BE2C (cell line): ENCODE data around the gene AGAP1.
A peak's percentile ranks its signal among the peaks of the same experiment; 100 is the strongest.

ENCODE experiments used
- DNase-seq: peaks from one replicate; pipeline ENCODE4 v3.0.0-alpha.2; 2020
- H3K27me3 ChIP-seq: fragments of 250-450 bp; sonication (Bioruptor Pico); 2 replicates; pipeline ENCODE4 v1.5.1; 2020; ENCODE audit warnings: mild to moderate bottlenecking
- H3K36me3 ChIP-seq: fragments of 250-450 bp; sonication (Bioruptor Pico); 2 replicates; pipeline ENCODE4 v1.5.1; 2020; ENCODE audit warnings: mild to moderate bottlenecking
- H3K4me1 ChIP-seq: fragments of 250-450 bp; sonication (Bioruptor Pico); 2 replicates; pipeline ENCODE4 v1.5.1; 2020
- H3K4me3 ChIP-seq: 2 replicates; pipeline ENCODE4 v1.5.1; 2011; ENCODE audit warnings: low read depth, low read length
- H3K9me3 ChIP-seq: fragments of 250-450 bp; sonication (Bioruptor Pico); 2 replicates; pipeline ENCODE4 v1.5.1; 2020
- TF ChIP-seq, protein P1 (sequence below): IDR thresholded peaks from 2 replicates; pipeline ENCODE4 v1.5.1; 2012; ENCODE audit warnings: mild to moderate bottlenecking, low read depth, low read length

AGAP1 gene

DNA sequence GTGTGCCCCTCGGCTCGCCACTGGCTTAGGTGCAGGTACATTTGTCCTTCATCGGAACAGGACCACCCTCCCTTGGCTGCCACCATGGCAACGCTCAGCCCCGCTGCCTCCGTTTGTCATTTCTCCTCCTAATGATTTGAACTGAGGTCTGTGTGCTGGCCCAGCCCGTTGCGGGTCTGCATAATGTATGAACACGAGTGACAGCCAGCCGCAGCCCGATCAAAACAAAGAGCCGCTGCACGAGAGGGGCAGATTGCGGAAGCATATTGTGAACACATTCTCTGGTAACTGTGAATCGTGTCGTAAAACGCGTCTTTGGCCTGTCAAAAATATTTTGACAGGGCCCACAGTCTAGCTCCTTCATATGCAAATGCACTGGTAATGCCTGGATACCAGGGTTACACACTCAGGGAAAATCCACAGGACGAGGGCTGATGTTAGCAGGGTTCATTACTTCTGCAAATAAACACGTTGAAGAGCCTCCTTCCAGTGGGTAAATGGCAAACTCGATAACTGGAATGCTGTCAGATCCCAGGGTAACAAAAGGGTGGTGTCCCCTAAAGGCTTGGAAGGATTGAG lies 137.0 kb downstream of the AGAP1 start:
- TF ChIP-seq, protein P1, sequence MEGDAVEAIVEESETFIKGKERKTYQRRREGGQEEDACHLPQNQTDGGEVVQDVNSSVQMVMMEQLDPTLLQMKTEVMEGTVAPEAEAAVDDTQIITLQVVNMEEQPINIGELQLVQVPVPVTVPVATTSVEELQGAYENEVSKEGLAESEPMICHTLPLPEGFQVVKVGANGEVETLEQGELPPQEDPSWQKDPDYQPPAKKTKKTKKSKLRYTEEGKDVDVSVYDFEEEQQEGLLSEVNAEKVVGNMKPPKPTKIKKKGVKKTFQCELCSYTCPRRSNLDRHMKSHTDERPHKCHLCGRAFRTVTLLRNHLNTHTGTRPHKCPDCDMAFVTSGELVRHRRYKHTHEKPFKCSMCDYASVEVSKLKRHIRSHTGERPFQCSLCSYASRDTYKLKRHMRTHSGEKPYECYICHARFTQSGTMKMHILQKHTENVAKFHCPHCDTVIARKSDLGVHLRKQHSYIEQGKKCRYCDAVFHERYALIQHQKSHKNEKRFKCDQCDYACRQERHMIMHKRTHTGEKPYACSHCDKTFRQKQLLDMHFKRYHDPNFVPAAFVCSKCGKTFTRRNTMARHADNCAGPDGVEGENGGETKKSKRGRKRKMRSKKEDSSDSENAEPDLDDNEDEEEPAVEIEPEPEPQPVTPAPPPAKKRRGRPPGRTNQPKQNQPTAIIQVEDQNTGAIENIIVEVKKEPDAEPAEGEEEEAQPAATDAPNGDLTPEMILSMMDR: no peak
- H3K9me3 ChIP-seq: no peaks in the 10 kb centered on the region
- no peaks in the 10 kb centered on the region for H3K36me3 ChIP-seq
- H3K4me3 ChIP-seq: no peak overlapping the region
- H3K4me1 ChIP-seq: no peaks in the 10 kb centered on the region
- DNase-seq: no peak
- H3K27me3 ChIP-seq: no peaks in the 10 kb centered on the region

DNA sequence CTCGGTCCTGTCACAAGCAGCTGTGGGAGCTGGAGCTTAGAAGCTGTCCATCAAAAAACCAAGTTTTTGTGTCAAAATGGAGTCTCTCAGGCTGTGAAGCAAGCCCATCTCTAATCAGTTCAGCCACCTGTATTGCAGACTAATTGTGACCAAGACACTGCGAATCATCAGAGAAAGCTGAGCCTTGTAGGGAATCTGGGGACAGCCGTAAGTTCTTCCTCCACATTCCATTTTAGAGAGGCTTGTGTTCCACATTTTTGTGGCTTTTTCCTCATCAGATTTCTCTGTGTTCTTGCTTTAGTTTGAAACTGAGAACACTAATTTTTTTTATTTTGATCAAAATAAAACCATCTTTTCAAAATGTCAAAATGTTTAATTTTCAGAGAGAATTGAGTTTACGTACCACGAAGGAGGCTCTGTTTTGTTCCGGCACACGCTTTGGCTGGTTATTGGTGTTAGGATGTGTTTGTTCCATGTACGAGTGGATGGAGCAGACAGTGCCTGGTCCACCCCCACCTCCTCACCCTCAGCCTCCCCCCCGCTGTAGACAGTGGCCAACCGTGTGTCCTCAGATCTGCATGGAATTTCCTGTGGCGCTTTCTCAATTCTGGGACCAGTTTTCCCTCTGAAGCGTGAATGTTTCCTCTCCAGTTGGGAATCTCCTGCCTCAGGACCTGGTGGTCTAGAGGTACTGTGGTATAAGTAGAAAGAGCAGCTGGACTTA lies 140.8 kb downstream of the AGAP1 start:
- DNase-seq: no peak
- H3K4me3 ChIP-seq: no peak overlapping the region
- peaks cover 12% of the 10 kb centered on the region for H3K4me1 ChIP-seq
- H3K27me3 ChIP-seq: no peaks in the 10 kb centered on the region
- H3K9me3 ChIP-seq: no peaks in the 10 kb centered on the region
- no peaks in the 10 kb centered on the region for H3K36me3 ChIP-seq
- TF ChIP-seq, protein P1: no peak

DNA sequence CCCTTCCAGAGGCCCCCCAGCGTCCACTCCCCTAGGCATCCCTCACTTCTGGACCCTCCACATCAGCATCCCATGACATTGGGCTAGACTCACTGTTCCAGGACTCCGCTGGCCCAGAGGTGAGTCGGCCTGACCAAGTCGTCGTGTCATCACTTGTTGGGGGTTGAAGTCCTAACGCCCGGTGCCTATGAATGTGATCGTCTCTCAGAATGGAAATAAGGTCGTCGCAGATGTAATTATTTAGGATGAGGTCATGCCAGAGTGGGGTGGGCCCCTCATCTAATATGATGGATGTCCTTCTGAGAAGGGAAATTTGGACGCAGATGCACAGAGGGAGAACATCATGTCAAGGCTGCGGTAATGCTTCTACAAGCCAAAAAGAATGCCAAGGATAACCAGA lies 142.7 kb downstream of the AGAP1 start:
- no peaks in the 10 kb centered on the region for H3K36me3 ChIP-seq

DNA sequence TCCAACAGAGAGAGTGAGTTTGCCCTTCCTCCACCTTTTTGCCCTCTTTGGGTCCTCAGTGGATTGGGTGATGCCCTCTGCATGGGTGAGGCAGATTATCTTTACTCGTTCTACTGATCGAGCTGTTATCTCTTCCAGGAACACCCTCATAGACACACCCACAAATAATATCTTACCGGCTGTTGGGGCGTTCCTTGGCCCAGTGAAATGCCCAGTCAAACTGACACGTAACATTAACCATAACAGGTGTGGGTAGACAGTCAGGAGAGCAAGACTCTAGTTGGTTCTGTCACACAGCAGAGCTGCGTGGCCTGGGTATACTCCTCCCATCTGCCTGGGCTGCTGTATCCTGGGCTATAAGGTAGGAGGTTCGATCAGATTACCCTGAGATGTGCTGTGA lies 144.1 kb downstream of the AGAP1 start:
- Histone ChIP-seq H3K4me3 (no peak overlapping the region), H3K27me3 (no peaks in the 10 kb centered on the region), H3K4me1 (peaks cover 36% of the 10 kb centered on the region), H3K36me3 (no peaks in the 10 kb centered on the region), H3K9me3 (no peaks in the 10 kb centered on the region)
- no peak for DNase-seq
- TF ChIP-seq, protein P1: no peak

More for the DNA sequence above, 142.7 kb downstream of the AGAP1 start:
- DNase-seq: no peak
- Histone ChIP-seq H3K9me3 (no peaks in the 10 kb centered on the region), H3K4me3 (no peak overlapping the region), H3K4me1 (peaks cover 25% of the 10 kb centered on the region), H3K27me3 (no peaks in the 10 kb centered on the region)
- TF ChIP-seq, protein P1: no peak

DNA sequence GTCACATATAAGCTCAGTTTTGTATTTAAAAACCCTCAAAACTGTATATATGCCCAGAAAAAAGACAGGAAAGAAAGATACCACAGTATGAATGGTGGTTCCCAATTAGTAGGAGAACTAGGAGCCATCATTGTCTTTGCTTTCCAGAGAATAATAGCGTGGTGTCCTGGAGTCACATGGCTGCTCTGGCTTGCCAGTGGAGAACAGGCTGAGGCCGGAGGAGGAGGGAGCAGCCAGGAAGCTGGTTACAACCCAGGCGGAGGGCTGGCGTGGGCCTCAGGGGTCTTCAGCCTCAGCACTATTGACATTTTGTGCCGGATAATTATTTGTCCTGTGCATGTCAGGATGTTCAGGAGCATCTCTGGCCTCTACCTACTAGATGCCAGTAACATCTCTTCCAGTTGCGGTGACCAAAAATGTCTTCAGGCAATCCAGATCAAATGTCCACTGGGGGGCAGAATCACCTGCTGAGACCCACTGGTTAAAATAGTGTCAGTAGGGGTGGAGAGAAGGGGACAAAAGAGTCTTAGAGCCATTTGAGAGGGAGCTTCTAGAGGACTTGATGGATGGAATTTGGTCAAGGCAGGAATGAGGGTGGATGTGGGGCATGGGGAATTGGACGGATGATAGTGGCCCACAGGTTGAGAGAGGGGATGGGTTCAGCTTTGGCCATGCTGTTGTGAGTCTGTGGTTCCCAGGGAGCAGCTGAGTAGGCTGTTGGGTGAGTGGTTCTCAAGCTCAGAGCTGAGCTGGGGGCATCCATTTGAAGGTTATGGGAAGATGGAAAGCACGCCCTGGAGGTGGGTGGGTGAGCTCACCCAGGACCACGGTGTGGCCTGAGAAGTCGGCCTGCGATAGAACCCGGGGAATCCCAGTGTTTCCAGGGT lies 144.9 kb downstream of the AGAP1 start:
- TF ChIP-seq, protein P1: peak; percentile 54
- peaks cover 36% of the 10 kb centered on the region for H3K4me1 ChIP-seq
- no peaks in the 10 kb centered on the region for H3K36me3 ChIP-seq
- DNase-seq: no peak
- H3K9me3 ChIP-seq: no peaks in the 10 kb centered on the region
- no peaks in the 10 kb centered on the region for H3K27me3 ChIP-seq
- H3K4me3 ChIP-seq: no peak overlapping the region
